Bronchial epithelial cell (primary cell): ENCODE data around the gene SRPK1. TPM values are rescaled to one million over a fixed set of nuclear protein-coding genes. Genes with fewer than 3 reads are reported as not detected.

ENCODE experiments used
- DNase-seq: peaks from one replicate; pipeline ENCODE4 v3.0.0-alpha.2; 2010; ENCODE audit warnings: low read depth
- FAIRE-seq: peaks from 2 replicates; lab custom pipeline; 2011; peaks lifted over from hg19 to GRCh38; lab: Jason Lieb, UNC
- H3K27me3 ChIP-seq: 2 replicates; pipeline ENCODE4 v1.5.1; 2011; ENCODE audit warnings: low read length; ENCODE audit not compliant: control insufficient read depth, insufficient read depth
- H3K36me3 ChIP-seq: 2 replicates; pipeline ENCODE4 v1.5.1; 2011; ENCODE audit warnings: low read length; ENCODE audit not compliant: control insufficient read depth, insufficient read depth
- H3K4me3 ChIP-seq: 2 replicates; pipeline ENCODE4 v1.5.1; 2011; ENCODE audit warnings: mild to moderate bottlenecking, low read depth, low read length, control low read depth
- CTCF ChIP-seq: IDR thresholded peaks from 2 replicates; pipeline ENCODE4 v1.5.1; 2011; ENCODE audit warnings: mild to moderate bottlenecking, moderate library complexity, low read length, control low read depth, inconsistent platforms; ENCODE audit not compliant: insufficient read depth, severe bottlenecking
- total RNA-seq: library from RNA; depleted of rRNA; stranded (reverse); fragments of >200 nt; gene quantifications from 2 replicates; pipeline ENCODE4 v1.2.1, GENCODE V29; 2014

The SRPK1 gene
- total RNA-seq, 1 donor from 2014 or later = 90.6 TPM

GRCh38 chr6:35824552-35825192, 96.2 kb downstream of the SRPK1 start:
- Histone ChIP-seq H3K27me3 (no peaks in the 10 kb centered on the region), H3K4me3 (no peak overlapping the region), H3K36me3 (no peaks in the 10 kb centered on the region)
- FAIRE-seq = no peak
- no peak for DNase-seq
- no peak for TF ChIP-seq CTCF

- no peak for TF ChIP-seq CTCF
- FAIRE-seq = no peak
- Histone ChIP-seq H3K4me3 (no peak overlapping the region), H3K36me3 (no peaks in the 10 kb centered on the region), H3K27me3 (no peaks in the 10 kb centered on the region)
- DNase-seq = no peak
These were observed 97.3 kb downstream of the SRPK1 start for GRCh38 chr6:35823601-35824000.

- no peak for DNase-seq
- Histone ChIP-seq H3K4me3 (no peak overlapping the region), H3K27me3 (no peaks in the 10 kb centered on the region), H3K36me3 (no peaks in the 10 kb centered on the region)
- FAIRE-seq = no peak
- TF ChIP-seq CTCF = no peak
These were observed 103.4 kb downstream of the SRPK1 start for GRCh38 chr6:35817515-35817914.

- Histone ChIP-seq H3K4me3 (no peak overlapping the region), H3K36me3 (no peaks in the 10 kb centered on the region), H3K27me3 (no peaks in the 10 kb centered on the region)
- TF ChIP-seq CTCF = no peak
- DNase-seq (no peak), FAIRE-seq (no peak)
These were observed 109.3 kb downstream of the SRPK1 start for GRCh38 chr6:35811699-35811995.

DNA sequence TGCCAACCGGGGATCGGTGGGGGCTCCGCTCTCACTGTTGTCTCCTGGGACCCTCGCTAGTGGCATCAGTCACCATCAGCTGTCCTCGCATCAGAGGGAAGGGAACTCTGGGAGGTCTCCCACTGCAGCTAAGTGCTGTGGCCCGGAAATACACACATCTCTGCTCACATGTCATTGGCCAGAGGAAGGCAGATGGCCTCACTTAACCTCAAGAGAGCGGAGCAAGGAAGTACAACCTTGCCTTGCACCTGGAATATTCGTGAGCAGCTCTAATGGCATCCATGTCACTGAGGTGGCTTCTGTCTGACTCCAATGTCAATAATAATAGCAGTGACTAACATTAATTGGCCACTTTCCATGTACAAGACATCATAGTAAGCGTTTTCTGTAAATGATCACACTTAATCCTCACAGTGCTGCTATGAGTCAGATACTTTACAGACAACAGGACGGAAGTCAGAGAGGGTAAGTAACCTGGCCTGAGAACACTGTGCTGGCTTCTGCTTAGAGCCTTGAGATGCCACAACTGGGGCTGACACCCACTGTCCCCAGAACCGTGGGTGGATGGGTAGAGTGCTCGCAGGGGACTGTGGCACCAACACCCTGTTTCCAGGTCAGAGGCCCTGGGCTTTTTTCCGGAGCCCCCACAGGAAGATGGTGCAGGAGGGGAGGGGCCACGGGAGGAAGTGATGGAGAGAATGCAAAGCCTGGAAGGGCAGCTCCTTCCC, 109.8 kb downstream of the SRPK1 start:
- Histone ChIP-seq H3K4me3 (no peak overlapping the region), H3K36me3 (no peaks in the 10 kb centered on the region), H3K27me3 (no peaks in the 10 kb centered on the region)
- TF ChIP-seq CTCF = no peak
- peak; percentile 98 for FAIRE-seq
- peak; percentile 99 for DNase-seq
